ENCODE data around the gene SLC35E4. TPM values are rescaled to one million over a fixed set of nuclear protein-coding genes. Genes with fewer than 3 reads are reported as not detected.
"Not testable (repeated sequence)": the region's sequence is repeated elsewhere in the genome, so short reads cannot be mapped to it uniquely, and the experiment has no call there.

The SLC35E4 gene
- polyA plus RNA-seq, 4 donors, result 0.54 to 2.2 (median 1.4) TPM

- not testable (repeated sequence) for H3K27me3 ChIP-seq (ENCODE audit: control insufficient read depth in 3 of 3, insufficient read depth in 3 of 3, low read length in 3 of 3); DNase-seq; H3K9me3 ChIP-seq (ENCODE audit: control insufficient read depth in 2 of 2, insufficient read depth in 1 of 2, low read depth in 1 of 2, low read length in 1 of 2); H3K4me3 ChIP-seq (ENCODE audit: low read depth in 1 of 3, low read length in 3 of 3); FAIRE-seq; H3K4me1 ChIP-seq (ENCODE audit: control insufficient read depth in 3 of 3, insufficient read depth in 2 of 3, low read depth in 1 of 3, low read length in 2 of 3); H3K27ac ChIP-seq (ENCODE audit: low read depth in 1 of 3, low read length in 2 of 3); H3K36me3 ChIP-seq (ENCODE audit: control insufficient read depth in 3 of 3, insufficient read depth in 2 of 3, low read depth in 1 of 3, low read length in 3 of 3)
- 51 to 69% (median 52%) methylated on average over 3 of the region's 3 CpGs for WGBS, 3 donors
These were observed 41.0 kb downstream of the SLC35E4 start for GRCh38 chr22:30676565-30676964.

GRCh38 chr22:30679895-30680690 lies 44.5 kb downstream of the SLC35E4 start:
- DNase-seq, result peak in 1 of 2 donors; percentile 63
- FAIRE-seq; H3K4me1 ChIP-seq (ENCODE audit: control insufficient read depth in 3 of 3, insufficient read depth in 2 of 3, low read depth in 1 of 3, low read length in 2 of 3); H3K36me3 ChIP-seq (ENCODE audit: control insufficient read depth in 3 of 3, insufficient read depth in 2 of 3, low read depth in 1 of 3, low read length in 3 of 3); H3K9me3 ChIP-seq (ENCODE audit: control insufficient read depth in 2 of 2, insufficient read depth in 1 of 2, low read depth in 1 of 2, low read length in 1 of 2); H3K27me3 ChIP-seq (ENCODE audit: control insufficient read depth in 3 of 3, insufficient read depth in 3 of 3, low read length in 3 of 3); H3K4me3 ChIP-seq (ENCODE audit: low read depth in 1 of 3, low read length in 3 of 3); H3K27ac ChIP-seq (ENCODE audit: low read depth in 1 of 3, low read length in 2 of 3): not testable (repeated sequence)
- WGBS, 3 donors, result 24 to 66% (median 35%) methylated on average over 12 of the region's 12 CpGs

- Histone ChIP-seq H3K27ac (ENCODE audit: low read depth in 1 of 3, low read length in 2 of 3) (no peak overlapping the region), H3K27me3 (ENCODE audit: control insufficient read depth in 3 of 3, insufficient read depth in 3 of 3, low read length in 3 of 3) (no peaks in the 10 kb centered on the region), H3K36me3 (ENCODE audit: control insufficient read depth in 3 of 3, insufficient read depth in 2 of 3, low read depth in 1 of 3, low read length in 3 of 3) (no peaks in the 10 kb centered on the region), H3K9me3 (ENCODE audit: control insufficient read depth in 2 of 2, insufficient read depth in 1 of 2, low read depth in 1 of 2, low read length in 1 of 2) (no peaks in the 10 kb centered on the region), H3K4me3 (ENCODE audit: low read depth in 1 of 3, low read length in 3 of 3) (no peak overlapping the region), H3K4me1 (ENCODE audit: control insufficient read depth in 3 of 3, insufficient read depth in 2 of 3, low read depth in 1 of 3, low read length in 2 of 3) (no peaks in the 10 kb centered on the region)
- DNase-seq, result no peak
- 85 to 93% (median 91%) methylated on average over 1 of the region's 1 CpG for WGBS, 3 donors
- FAIRE-seq, result no peak
These were observed 45.6 kb downstream of the SLC35E4 start for GRCh38 chr22:30680991-30681770.

GRCh38 chr22:30681831-30682230 lies 46.2 kb downstream of the SLC35E4 start:
- H3K9me3 ChIP-seq (ENCODE audit: control insufficient read depth in 2 of 2, insufficient read depth in 1 of 2, low read depth in 1 of 2, low read length in 1 of 2), result no peaks in the 10 kb centered on the region
- no peaks in the 10 kb centered on the region for H3K27me3 ChIP-seq (ENCODE audit: control insufficient read depth in 3 of 3, insufficient read depth in 3 of 3, low read length in 3 of 3)
- 61 to 81% (median 75%) methylated on average over 2 of the region's 2 CpGs for WGBS, 3 donors
- no peaks in the 10 kb centered on the region for H3K36me3 ChIP-seq (ENCODE audit: control insufficient read depth in 3 of 3, insufficient read depth in 2 of 3, low read depth in 1 of 3, low read length in 3 of 3)
- no peaks in the 10 kb centered on the region for H3K4me1 ChIP-seq (ENCODE audit: control insufficient read depth in 3 of 3, insufficient read depth in 2 of 3, low read depth in 1 of 3, low read length in 2 of 3)
- no peak overlapping the region for H3K4me3 ChIP-seq (ENCODE audit: low read depth in 1 of 3, low read length in 3 of 3)
- H3K27ac ChIP-seq (ENCODE audit: low read depth in 1 of 3, low read length in 2 of 3), result no peak overlapping the region
- DNase-seq (no peak), FAIRE-seq (no peak)

- WGBS, 3 donors, result 31 to 71% (median 49%) methylated on average over 7 of the region's 7 CpGs
- peak; percentile 22 to 49 for DNase-seq
These were observed 49.6 kb downstream of the SLC35E4 start for GRCh38 chr22:30685178-30685577.

GRCh38 chr22:30687358-30687757 lies 51.8 kb downstream of the SLC35E4 start:
- Histone ChIP-seq H3K36me3 (ENCODE audit: control insufficient read depth in 3 of 3, insufficient read depth in 2 of 3, low read depth in 1 of 3, low read length in 3 of 3) (no peaks in the 10 kb centered on the region), H3K27me3 (ENCODE audit: control insufficient read depth in 3 of 3, insufficient read depth in 3 of 3, low read length in 3 of 3) (no peaks in the 10 kb centered on the region), H3K9me3 (ENCODE audit: control insufficient read depth in 2 of 2, insufficient read depth in 1 of 2, low read depth in 1 of 2, low read length in 1 of 2) (no peaks in the 10 kb centered on the region), H3K4me1 (ENCODE audit: control insufficient read depth in 3 of 3, insufficient read depth in 2 of 3, low read depth in 1 of 3, low read length in 2 of 3) (no peaks in the 10 kb centered on the region), H3K4me3 (ENCODE audit: low read depth in 1 of 3, low read length in 3 of 3) (no peak overlapping the region), H3K27ac (ENCODE audit: low read depth in 1 of 3, low read length in 2 of 3) (no peak overlapping the region)
- no peak for FAIRE-seq
- DNase-seq, result peak; percentile 16 to 89
- 31 to 72% (median 65%) methylated on average over 4 of the region's 4 CpGs for WGBS, 3 donors

More at GRCh38 chr22:30685178-30685577, 49.6 kb downstream of the SLC35E4 start:
- no peak for FAIRE-seq
- Histone ChIP-seq H3K9me3 (ENCODE audit: control insufficient read depth in 2 of 2, insufficient read depth in 1 of 2, low read depth in 1 of 2, low read length in 1 of 2) (no peaks in the 10 kb centered on the region), H3K27me3 (ENCODE audit: control insufficient read depth in 3 of 3, insufficient read depth in 3 of 3, low read length in 3 of 3) (no peaks in the 10 kb centered on the region), H3K27ac (ENCODE audit: low read depth in 1 of 3, low read length in 2 of 3) (no peak overlapping the region), H3K36me3 (ENCODE audit: control insufficient read depth in 3 of 3, insufficient read depth in 2 of 3, low read depth in 1 of 3, low read length in 3 of 3) (no peaks in the 10 kb centered on the region), H3K4me3 (ENCODE audit: low read depth in 1 of 3, low read length in 3 of 3) (no peak overlapping the region), H3K4me1 (ENCODE audit: control insufficient read depth in 3 of 3, insufficient read depth in 2 of 3, low read depth in 1 of 3, low read length in 2 of 3) (no peaks in the 10 kb centered on the region)

- H3K27me3 ChIP-seq (ENCODE audit: control insufficient read depth in 3 of 3, insufficient read depth in 3 of 3, low read length in 3 of 3), result no peaks in the 10 kb centered on the region
- WGBS, 3 donors, result 25 to 66% (median 49%) methylated on average over 1 of the region's 1 CpG
- no peak overlapping the region for H3K27ac ChIP-seq (ENCODE audit: low read depth in 1 of 3, low read length in 2 of 3)
- DNase-seq (no peak), FAIRE-seq (no peak)
- H3K4me1 ChIP-seq (ENCODE audit: control insufficient read depth in 3 of 3, insufficient read depth in 2 of 3, low read depth in 1 of 3, low read length in 2 of 3), result no peaks in the 10 kb centered on the region
- no peaks in the 10 kb centered on the region for H3K36me3 ChIP-seq (ENCODE audit: control insufficient read depth in 3 of 3, insufficient read depth in 2 of 3, low read depth in 1 of 3, low read length in 3 of 3)
- H3K4me3 ChIP-seq (ENCODE audit: low read depth in 1 of 3, low read length in 3 of 3), result no peak overlapping the region
- H3K9me3 ChIP-seq (ENCODE audit: control insufficient read depth in 2 of 2, insufficient read depth in 1 of 2, low read depth in 1 of 2, low read length in 1 of 2), result no peaks in the 10 kb centered on the region
These were observed 54.0 kb downstream of the SLC35E4 start for GRCh38 chr22:30689622-30690021.

- H3K27ac ChIP-seq (ENCODE audit: low read depth in 1 of 3, low read length in 2 of 3), result no peak overlapping the region
- H3K27me3 ChIP-seq (ENCODE audit: control insufficient read depth in 3 of 3, insufficient read depth in 3 of 3, low read length in 3 of 3), result peaks cover 0 to 4% (median 0%) of the 10 kb centered on the region in 3 donors
- no peak for DNase-seq
- peaks cover 0 to 5% (median 0%) of the 10 kb centered on the region in 3 donors for H3K4me1 ChIP-seq (ENCODE audit: control insufficient read depth in 3 of 3, insufficient read depth in 2 of 3, low read depth in 1 of 3, low read length in 2 of 3)
- WGBS, 3 donors, result 61 to 74% (median 63%) methylated on average over 1 of the region's 1 CpG
- H3K36me3 ChIP-seq (ENCODE audit: control insufficient read depth in 3 of 3, insufficient read depth in 2 of 3, low read depth in 1 of 3, low read length in 3 of 3), result no peaks in the 10 kb centered on the region
- H3K4me3 ChIP-seq (ENCODE audit: low read depth in 1 of 3, low read length in 3 of 3), result no peak overlapping the region
- FAIRE-seq, result no peak
- H3K9me3 ChIP-seq (ENCODE audit: control insufficient read depth in 2 of 2, insufficient read depth in 1 of 2, low read depth in 1 of 2, low read length in 1 of 2), result no peaks in the 10 kb centered on the region
These were observed 55.6 kb downstream of the SLC35E4 start for GRCh38 chr22:30691204-30691603.

Measured in small intestine (tissue), 7 donors.